Fibroblast of lung (primary cell): Measurements from ENCODE around the gene PMFBP1. TPM values are rescaled to one million over a fixed set of nuclear protein-coding genes. Genes with fewer than 3 reads are reported as not detected.
A peak's percentile ranks its signal among the peaks of the same experiment; 100 is the strongest.

Experiments
- DNase-seq, 2 donors: peaks; one replicate each; pipeline versions ENCODE4 v3.0.0 to v3.0.0-alpha.2; 2010; ENCODE audit warnings: low read depth in 2 of 2
- H2AFZ ChIP-seq: 2 replicates; pipeline ENCODE4 v1.5.1; 2012; ENCODE audit warnings: low read length, control low read depth, inconsistent platforms
- H3K27ac ChIP-seq: 2 replicates; pipeline ENCODE4 v1.5.1; 2011; ENCODE audit warnings: low read length, control low read depth; ENCODE audit not compliant: insufficient read depth
- H3K27me3 ChIP-seq: 2 replicates; pipeline ENCODE4 v1.5.1; 2011; ENCODE audit warnings: mild to moderate bottlenecking, low read length; ENCODE audit not compliant: control insufficient read depth, insufficient read depth
- H3K36me3 ChIP-seq: 2 replicates; pipeline ENCODE4 v1.5.1; 2011; ENCODE audit warnings: low read length; ENCODE audit not compliant: control insufficient read depth, insufficient read depth
- H3K4me1 ChIP-seq: 2 replicates; pipeline ENCODE4 v1.5.1; 2011; ENCODE audit warnings: low read length; ENCODE audit not compliant: control insufficient read depth, insufficient read depth; ENCODE audit errors: extremely low read depth
- H3K4me2 ChIP-seq: 2 replicates; pipeline ENCODE4 v1.5.1; 2011; ENCODE audit warnings: low read length, control low read depth; ENCODE audit not compliant: insufficient read depth; ENCODE audit errors: extremely low read depth
- H3K4me3 ChIP-seq, 4 experiments: fragments of 200-600 bp in 1 of 4; sonication (generic) in 1 of 4; replicated peaks in 1 of 4; 2 replicates each; pipeline ENCODE4 v1.5.1; 2011 to 2016; ENCODE audit warnings: low read length in 4 of 4, low read depth in 3 of 4, mild to moderate bottlenecking in 3 of 4, control low read depth in 2 of 4, inconsistent platforms in 1 of 4, mixed read lengths in 1 of 4; ENCODE audit not compliant: insufficient read depth in 1 of 4; ENCODE audit errors: control extremely low read depth in 1 of 4
- H3K79me2 ChIP-seq: 2 replicates; pipeline ENCODE4 v1.5.1; 2012; ENCODE audit warnings: mild to moderate bottlenecking, low read length, inconsistent platforms; ENCODE audit not compliant: control insufficient read depth, insufficient read depth
- H3K9ac ChIP-seq: 2 replicates; pipeline ENCODE4 v1.5.1; 2011; ENCODE audit warnings: mild to moderate bottlenecking, low read length, control low read depth; ENCODE audit not compliant: insufficient read depth
- H3K9me3 ChIP-seq: 2 replicates; pipeline ENCODE4 v1.5.1; 2012; ENCODE audit warnings: low read depth, low read length; ENCODE audit not compliant: control insufficient read depth, insufficient read depth
- H4K20me1 ChIP-seq: 2 replicates; pipeline ENCODE4 v1.5.1; 2011; ENCODE audit warnings: low read length; ENCODE audit not compliant: control insufficient read depth, insufficient read depth; ENCODE audit errors: extremely low read depth
- CTCF ChIP-seq, 2 donors: IDR thresholded peaks in 1 of 2; conservative IDR thresholded peaks in 1 of 2; 1 replicate in 1 of 2; 2 replicates in 1 of 2; pipeline ENCODE4 v1.5.1; 2011 to 2012; ENCODE audit warnings: low read length in 2 of 2, control low read depth in 1 of 2, inconsistent platforms in 1 of 2, low read depth in 1 of 2, mild to moderate bottlenecking in 1 of 2
- EZH2 ChIP-seq: IDR thresholded peaks from 2 replicates; pipeline ENCODE4 v1.5.1; 2012; ENCODE audit warnings: low read length, control low read depth, mild to moderate bottlenecking; ENCODE audit errors: missing control alignments
- polyA plus RNA-seq, 2 donors: library from polyadenylated mRNA; depleted of rRNA in 1 of 2; stranded (reverse) in 1 of 2; unstranded in 1 of 2; fragments of >200 nt; gene quantifications; 2 replicates each; pipeline ENCODE4 v1.2.1, GENCODE V29; 2011 to 2012; ENCODE audit warnings: missing spikeins in 1 of 2
- total RNA-seq: library from RNA; depleted of rRNA; stranded (reverse); fragments of >200 nt; gene quantifications from 2 replicates; pipeline ENCODE4 v1.2.1, GENCODE V29; 2014

The PMFBP1 gene
- total and polyA plus RNA-seq, 2 donors (not counting 1 experiment from before 2014, with no cell fraction given), result 0.12 to 0.17 TPM

GRCh38 chr16:72099377-72099818 lies 72.6 kb downstream of the PMFBP1 start:
- TF ChIP-seq CTCF (conservative IDR thresholded peaks at IDR 0.05 in 1 of 2, IDR thresholded peaks at IDR 0.05 in 1 of 2; ENCODE audit: low read depth in 1 of 2, low read length in 2 of 2) (peak; percentile 38 to 51), EZH2 (no peak)
- Histone ChIP-seq H3K4me3 (no peak overlapping the region), H3K4me2 (no peak overlapping the region), H3K9me3 (no peaks in the 10 kb centered on the region), H3K9ac (no peak overlapping the region), H3K27me3 (no peaks in the 10 kb centered on the region), H2AFZ (no peak overlapping the region), H3K4me1 (peaks cover 2% of the 10 kb centered on the region), H3K79me2 (peaks cover 23% of the 10 kb centered on the region), H4K20me1 (no peaks in the 10 kb centered on the region), H3K27ac (no peak overlapping the region), H3K36me3 (peaks cover 45% of the 10 kb centered on the region)
- peak; percentile 28 to 51 for DNase-seq

DNA sequence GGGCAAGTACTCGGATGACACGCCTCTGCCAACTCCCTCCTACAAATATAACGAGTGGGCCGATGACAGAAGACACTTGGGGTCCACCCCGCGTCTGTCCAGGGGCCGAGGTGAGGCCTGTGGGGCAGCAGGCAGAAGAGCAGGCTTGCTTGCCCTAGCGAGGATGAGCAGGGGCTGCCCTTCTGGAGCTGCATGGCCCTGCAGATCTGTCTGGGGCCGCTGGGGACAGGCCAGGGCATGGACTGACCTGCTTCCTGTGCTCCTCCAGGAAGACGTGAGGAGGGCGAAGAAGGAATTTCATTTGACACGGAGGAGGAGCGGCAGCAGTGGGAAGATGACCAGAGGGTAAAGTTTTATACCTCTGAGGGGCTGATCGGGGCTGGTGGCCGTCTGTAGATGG lies 73.0 kb downstream of the PMFBP1 start:
- Histone ChIP-seq H3K4me2 (no peak overlapping the region), H3K27me3 (no peaks in the 10 kb centered on the region), H4K20me1 (no peaks in the 10 kb centered on the region), H3K4me1 (peaks cover 2% of the 10 kb centered on the region), H3K27ac (no peak overlapping the region), H3K4me3 (no peak overlapping the region), H3K9me3 (no peaks in the 10 kb centered on the region), H3K79me2 (peaks cover 27% of the 10 kb centered on the region), H3K9ac (no peak overlapping the region), H2AFZ (no peak overlapping the region), H3K36me3 (peaks cover 40% of the 10 kb centered on the region)
- DNase-seq, result no peak
- no peak for TF ChIP-seq CTCF (conservative IDR thresholded peaks at IDR 0.05 in 1 of 2, IDR thresholded peaks at IDR 0.05 in 1 of 2; ENCODE audit: low read depth in 1 of 2, low read length in 2 of 2)
- no peak for TF ChIP-seq EZH2

GRCh38 chr16:72094266-72094610 lies 77.7 kb downstream of the PMFBP1 start:
- Histone ChIP-seq H3K4me1 (peaks cover 2% of the 10 kb centered on the region), H3K79me2 (peaks cover 59% of the 10 kb centered on the region), H4K20me1 (no peaks in the 10 kb centered on the region), H3K36me3 (peaks cover 19% of the 10 kb centered on the region), H3K27ac (peak overlapping the region; percentile 89), H2AFZ (peak overlapping the region; percentile 85), H3K4me3 (peak overlapping the region; percentile 85 to 93 (median 91)), H3K4me2 (peak overlapping the region; percentile 95), H3K9ac (peak overlapping the region; percentile 87), H3K27me3 (no peaks in the 10 kb centered on the region), H3K9me3 (no peaks in the 10 kb centered on the region)
- peak in 1 of 2 donors; percentile 27 for DNase-seq
- no peak for TF ChIP-seq CTCF (conservative IDR thresholded peaks at IDR 0.05 in 1 of 2, IDR thresholded peaks at IDR 0.05 in 1 of 2; ENCODE audit: low read depth in 1 of 2, low read length in 2 of 2)
- no peak for TF ChIP-seq EZH2
